Measurements from ENCODE around the gene RNASE1. TPM values are rescaled to one million over a fixed set of nuclear protein-coding genes. Genes with fewer than 3 reads are reported as not detected.
"Not testable (repeated sequence)": the region's sequence is repeated elsewhere in the genome, so short reads cannot be mapped to it uniquely, and the experiment has no call there.

RNASE1 gene
- total and polyA plus RNA-seq, 8 donors = 51.6 to 604 (median 237) TPM

GRCh38 chr14:20823859-20824258 lies 21.2 kb upstream of the RNASE1 start:
- Histone ChIP-seq H3K27ac (no peak overlapping the region), H3K4me1 (peaks cover 0 to 8% (median 3%) of the 10 kb centered on the region in 4 donors), H3K36me3 (no peaks in the 10 kb centered on the region), H3K9me3 (peaks cover 6 to 19% (median 12%) of the 10 kb centered on the region in 4 donors), H3K27me3 (no peaks in the 10 kb centered on the region), H3K4me3 (no peak overlapping the region)
- TF ChIP-seq EP300 (IDR thresholded peaks at IDR 0.05) = no peak
- TF ChIP-seq POLR2A (IDR thresholded peaks at IDR 0.05) = no peak
- no peak for TF ChIP-seq POLR2AphosphoS5 (IDR thresholded peaks at IDR 0.05)
- TF ChIP-seq, protein P1, sequence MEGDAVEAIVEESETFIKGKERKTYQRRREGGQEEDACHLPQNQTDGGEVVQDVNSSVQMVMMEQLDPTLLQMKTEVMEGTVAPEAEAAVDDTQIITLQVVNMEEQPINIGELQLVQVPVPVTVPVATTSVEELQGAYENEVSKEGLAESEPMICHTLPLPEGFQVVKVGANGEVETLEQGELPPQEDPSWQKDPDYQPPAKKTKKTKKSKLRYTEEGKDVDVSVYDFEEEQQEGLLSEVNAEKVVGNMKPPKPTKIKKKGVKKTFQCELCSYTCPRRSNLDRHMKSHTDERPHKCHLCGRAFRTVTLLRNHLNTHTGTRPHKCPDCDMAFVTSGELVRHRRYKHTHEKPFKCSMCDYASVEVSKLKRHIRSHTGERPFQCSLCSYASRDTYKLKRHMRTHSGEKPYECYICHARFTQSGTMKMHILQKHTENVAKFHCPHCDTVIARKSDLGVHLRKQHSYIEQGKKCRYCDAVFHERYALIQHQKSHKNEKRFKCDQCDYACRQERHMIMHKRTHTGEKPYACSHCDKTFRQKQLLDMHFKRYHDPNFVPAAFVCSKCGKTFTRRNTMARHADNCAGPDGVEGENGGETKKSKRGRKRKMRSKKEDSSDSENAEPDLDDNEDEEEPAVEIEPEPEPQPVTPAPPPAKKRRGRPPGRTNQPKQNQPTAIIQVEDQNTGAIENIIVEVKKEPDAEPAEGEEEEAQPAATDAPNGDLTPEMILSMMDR (IDR thresholded peaks at IDR 0.05) = no peak
- WGBS, 5 donors = 74 to 93% (median 86%) methylated on average over 8 of the region's 8 CpGs
- intact Hi-C loops (cut with DNase I; ENCODE audit: low total_unique reads) = no loop called here
- no peak for DNase-seq

- H3K27ac ChIP-seq = peak overlapping the region in 1 of 5 donors; percentile 38
- DNase-seq; intact Hi-C loops (cut with DNase I; ENCODE audit: low total_unique reads); H3K4me3 ChIP-seq; H3K27me3 ChIP-seq; H3K36me3 ChIP-seq; H3K9me3 ChIP-seq; H3K4me1 ChIP-seq: not testable (repeated sequence)
- 72 to 81% (median 75%) methylated on average over 3 of the region's 3 CpGs for WGBS, 5 donors
Observed at GRCh38 chr14:20821521-20822108, 19.0 kb upstream of the RNASE1 start.

- H3K27ac ChIP-seq = peak overlapping the region in 1 of 5 donors; percentile 38
- H3K27me3 ChIP-seq = no peaks in the 10 kb centered on the region
- H3K36me3 ChIP-seq = no peaks in the 10 kb centered on the region
- DNase-seq = no peak
- WGBS, 5 donors = 75 to 80% (median 79%) methylated on average over 14 of the region's 14 CpGs
- peaks cover 0 to 8% (median 3%) of the 10 kb centered on the region in 4 donors for H3K4me1 ChIP-seq
- no peak overlapping the region for H3K4me3 ChIP-seq
- intact Hi-C loops (cut with DNase I; ENCODE audit: low total_unique reads) = no loop called here
- no peaks in the 10 kb centered on the region for H3K9me3 ChIP-seq
- TF ChIP-seq POLR2A (IDR thresholded peaks at IDR 0.05) (no peak), POLR2AphosphoS5 (IDR thresholded peaks at IDR 0.05) (no peak), EP300 (IDR thresholded peaks at IDR 0.05) (no peak)
- TF ChIP-seq, protein P1 (IDR thresholded peaks at IDR 0.05) = no peak
Observed at GRCh38 chr14:20820063-20820904, 17.6 kb upstream of the RNASE1 start.

- Histone ChIP-seq H3K27me3 (no peaks in the 10 kb centered on the region), H3K27ac (no peak overlapping the region), H3K4me1 (peaks cover 0 to 8% (median 3%) of the 10 kb centered on the region in 4 donors), H3K9me3 (no peaks in the 10 kb centered on the region), H3K4me3 (no peak overlapping the region), H3K36me3 (no peaks in the 10 kb centered on the region)
- no peak for TF ChIP-seq POLR2A (IDR thresholded peaks at IDR 0.05)
- TF ChIP-seq, protein P1 (IDR thresholded peaks at IDR 0.05) = peak in 1 of 7 experiments; percentile 22
- no peak for DNase-seq
- WGBS, 5 donors = 53 to 85% (median 80%) methylated on average over 7 of the region's 7 CpGs
- intact Hi-C loops (cut with DNase I; ENCODE audit: low total_unique reads) = no loop called here
Observed at GRCh38 chr14:20818861-20819260, 16.2 kb upstream of the RNASE1 start.

DNA sequence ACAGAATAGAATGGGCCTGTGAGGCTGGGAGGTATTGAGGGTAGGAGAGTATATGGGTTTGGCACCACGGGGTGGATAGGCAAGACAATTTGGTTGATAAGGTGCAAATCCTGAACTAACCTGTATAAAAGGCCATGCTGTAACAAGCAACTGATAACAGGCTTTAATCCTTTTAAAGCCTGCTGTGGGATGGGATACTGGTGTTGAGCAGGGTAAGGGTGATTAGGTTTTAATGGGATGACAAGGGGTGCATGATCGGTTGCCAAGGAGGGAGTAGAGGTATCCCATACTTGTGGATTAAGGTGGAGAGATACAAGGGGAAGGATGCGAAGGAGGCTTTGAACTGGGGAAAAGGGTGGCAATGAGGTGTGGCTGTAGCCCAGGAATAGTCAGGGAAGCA lies 13.3 kb upstream of the RNASE1 start:
- WGBS, 5 donors = 65 to 77% (median 71%) methylated on average over 3 of the region's 3 CpGs
- H3K4me3 ChIP-seq; H3K9me3 ChIP-seq; H3K27me3 ChIP-seq; H3K36me3 ChIP-seq; H3K27ac ChIP-seq; intact Hi-C loops (cut with DNase I; ENCODE audit: low total_unique reads); DNase-seq: not testable (repeated sequence)
- H3K4me1 ChIP-seq = peaks cover 0 to 12% (median 6%) of the 10 kb centered on the region in 4 donors
